ENCODE data around the gene CDC20.

DNA sequence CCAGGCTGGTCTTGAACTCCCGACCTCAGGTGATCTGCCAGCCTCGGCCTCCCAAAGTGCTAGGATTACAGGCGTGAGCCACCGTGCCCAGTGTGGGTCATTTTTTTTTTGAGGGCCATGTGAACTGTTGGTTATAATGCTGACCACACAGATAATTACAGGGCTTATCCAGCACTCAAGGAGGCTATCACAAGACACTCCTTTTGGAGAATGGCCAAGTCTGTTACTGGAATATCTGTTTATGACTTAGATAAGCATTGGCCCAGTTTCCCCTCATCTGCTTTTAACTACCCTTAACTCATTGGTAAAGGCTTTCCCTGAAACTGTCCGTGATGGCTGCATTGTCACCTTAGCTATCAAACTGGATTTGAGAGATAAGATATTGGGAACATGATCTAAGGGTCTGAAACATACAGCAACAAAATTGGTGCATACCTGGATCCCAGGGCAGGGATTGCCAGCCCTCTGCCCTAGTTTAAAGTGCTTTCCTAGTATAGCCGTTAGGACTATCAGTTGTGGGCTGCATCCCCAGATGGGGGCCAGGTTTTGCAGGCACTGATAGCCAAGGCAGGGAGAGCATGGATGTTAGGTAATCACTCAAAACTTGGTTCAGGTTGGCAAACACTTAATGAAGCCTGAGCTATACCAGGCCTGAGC, 46.6 kb downstream of the CDC20 start:
- TF ChIP-seq, protein P1, sequence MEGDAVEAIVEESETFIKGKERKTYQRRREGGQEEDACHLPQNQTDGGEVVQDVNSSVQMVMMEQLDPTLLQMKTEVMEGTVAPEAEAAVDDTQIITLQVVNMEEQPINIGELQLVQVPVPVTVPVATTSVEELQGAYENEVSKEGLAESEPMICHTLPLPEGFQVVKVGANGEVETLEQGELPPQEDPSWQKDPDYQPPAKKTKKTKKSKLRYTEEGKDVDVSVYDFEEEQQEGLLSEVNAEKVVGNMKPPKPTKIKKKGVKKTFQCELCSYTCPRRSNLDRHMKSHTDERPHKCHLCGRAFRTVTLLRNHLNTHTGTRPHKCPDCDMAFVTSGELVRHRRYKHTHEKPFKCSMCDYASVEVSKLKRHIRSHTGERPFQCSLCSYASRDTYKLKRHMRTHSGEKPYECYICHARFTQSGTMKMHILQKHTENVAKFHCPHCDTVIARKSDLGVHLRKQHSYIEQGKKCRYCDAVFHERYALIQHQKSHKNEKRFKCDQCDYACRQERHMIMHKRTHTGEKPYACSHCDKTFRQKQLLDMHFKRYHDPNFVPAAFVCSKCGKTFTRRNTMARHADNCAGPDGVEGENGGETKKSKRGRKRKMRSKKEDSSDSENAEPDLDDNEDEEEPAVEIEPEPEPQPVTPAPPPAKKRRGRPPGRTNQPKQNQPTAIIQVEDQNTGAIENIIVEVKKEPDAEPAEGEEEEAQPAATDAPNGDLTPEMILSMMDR (IDR thresholded peaks at IDR 0.05): no peak
- TF ChIP-seq YY1 (IDR thresholded peaks at IDR 0.05; ENCODE audit: low read depth) (no peak), ZBTB33 (IDR thresholded peaks at IDR 0.05; ENCODE audit: borderline replicate concordance, low read depth) (no peak), EP300 (IDR thresholded peaks at IDR 0.05; ENCODE audit: borderline replicate concordance in 1 of 2, low read depth in 1 of 2, low read length in 1 of 2) (no peak), TAF1 (IDR thresholded peaks at IDR 0.05; ENCODE audit: borderline replicate concordance, low read depth, low read length) (no peak), POLR2AphosphoS5 (IDR thresholded peaks at IDR 0.05; ENCODE audit: low read depth, low read length) (no peak), REST (IDR thresholded peaks at IDR 0.05; ENCODE audit: low read depth, low read length) (no peak), CHD2 (IDR thresholded peaks at IDR 0.05; ENCODE audit: low read length, partially characterized antibody) (no peak), RFX5 (IDR thresholded peaks at IDR 0.05; ENCODE audit: low read length) (no peak)
- TF ChIP-seq, protein P2, sequence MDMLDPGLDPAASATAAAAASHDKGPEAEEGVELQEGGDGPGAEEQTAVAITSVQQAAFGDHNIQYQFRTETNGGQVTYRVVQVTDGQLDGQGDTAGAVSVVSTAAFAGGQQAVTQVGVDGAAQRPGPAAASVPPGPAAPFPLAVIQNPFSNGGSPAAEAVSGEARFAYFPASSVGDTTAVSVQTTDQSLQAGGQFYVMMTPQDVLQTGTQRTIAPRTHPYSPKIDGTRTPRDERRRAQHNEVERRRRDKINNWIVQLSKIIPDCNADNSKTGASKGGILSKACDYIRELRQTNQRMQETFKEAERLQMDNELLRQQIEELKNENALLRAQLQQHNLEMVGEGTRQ (IDR thresholded peaks at IDR 0.05; ENCODE audit: borderline replicate concordance, low read depth, low read length): no peak
- TF ChIP-seq, protein P3, sequence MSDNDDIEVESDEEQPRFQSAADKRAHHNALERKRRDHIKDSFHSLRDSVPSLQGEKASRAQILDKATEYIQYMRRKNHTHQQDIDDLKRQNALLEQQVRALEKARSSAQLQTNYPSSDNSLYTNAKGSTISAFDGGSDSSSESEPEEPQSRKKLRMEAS (IDR thresholded peaks at IDR 0.05; ENCODE audit: low read depth): no peak
